ENCODE results near the gene ATG9B.

Gene ATG9B

GRCh38 chr7:150996376-150997074 is 27.8 kb downstream of the ATG9B start:
- Histone ChIP-seq H3K27ac (ENCODE audit: poor library complexity, severe bottlenecking) (no peak overlapping the region), H3K9me3 (ENCODE audit: severe bottlenecking) (peaks cover 1% of the 10 kb centered on the region), H3K4me3 (ENCODE audit: severe bottlenecking) (no peak overlapping the region), H3K36me3 (ENCODE audit: low read depth) (no peaks in the 10 kb centered on the region), H3K27me3 (ENCODE audit: insufficient read depth, poor library complexity, severe bottlenecking) (no peaks in the 10 kb centered on the region), H3K4me1 (ENCODE audit: insufficient read depth, poor library complexity, severe bottlenecking) (no peaks in the 10 kb centered on the region)
- TF ChIP-seq CTCF (IDR thresholded peaks at IDR 0.05; ENCODE audit: poor library complexity, severe bottlenecking): no peak
- ATAC-seq (ENCODE audit: low read depth): no peak
- no peak for DNase-seq (ENCODE audit: low spot score)

DNA sequence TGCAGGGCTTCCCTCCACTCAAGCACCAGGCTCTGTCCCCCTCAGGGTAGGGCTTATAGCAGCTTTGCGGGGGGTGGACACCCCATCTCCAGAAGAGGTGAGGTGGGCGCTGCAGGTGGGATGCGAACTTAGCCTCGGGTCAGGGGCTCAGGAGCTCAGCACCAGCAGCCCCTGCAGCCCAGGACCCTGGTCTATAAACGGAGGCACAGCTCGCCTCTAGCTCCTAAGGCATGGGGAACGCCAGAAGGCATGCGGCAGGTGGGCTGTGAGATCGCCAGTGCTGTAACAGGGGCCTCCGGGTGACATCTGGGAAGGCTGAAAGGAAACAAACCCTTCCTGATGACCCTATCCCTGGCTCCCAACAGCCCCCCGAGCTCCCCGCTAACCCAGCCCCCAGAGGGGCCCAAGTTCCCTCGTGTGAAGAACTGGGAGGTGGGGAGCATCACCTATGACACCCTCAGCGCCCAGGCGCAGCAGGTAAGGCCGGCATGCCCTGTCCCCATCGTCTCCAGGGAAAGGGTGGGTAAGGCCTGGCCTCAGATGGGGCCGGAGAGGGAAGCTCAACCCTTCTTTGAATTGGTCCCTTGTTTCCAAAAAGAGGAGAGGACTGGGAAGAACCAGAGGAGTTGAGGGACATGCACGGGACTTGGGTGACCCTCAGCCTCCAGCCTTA is 29.3 kb downstream of the ATG9B start:
- Histone ChIP-seq H3K9me3 (ENCODE audit: severe bottlenecking) (peaks cover 6% of the 10 kb centered on the region), H3K4me1 (ENCODE audit: insufficient read depth, poor library complexity, severe bottlenecking) (no peaks in the 10 kb centered on the region), H3K27me3 (ENCODE audit: insufficient read depth, poor library complexity, severe bottlenecking) (no peaks in the 10 kb centered on the region), H3K4me3 (ENCODE audit: severe bottlenecking) (no peak overlapping the region), H3K36me3 (ENCODE audit: low read depth) (no peaks in the 10 kb centered on the region), H3K27ac (ENCODE audit: poor library complexity, severe bottlenecking) (no peak overlapping the region)
- DNase-seq (ENCODE audit: low spot score) (no peak), ATAC-seq (ENCODE audit: low read depth) (no peak; the same call in 2 of the 3 replicates)
- TF ChIP-seq CTCF (IDR thresholded peaks at IDR 0.05; ENCODE audit: poor library complexity, severe bottlenecking): no peak

GRCh38 chr7:150994141-150994837 is 30.0 kb downstream of the ATG9B start:
- H3K4me1 ChIP-seq (ENCODE audit: insufficient read depth, poor library complexity, severe bottlenecking): no peaks in the 10 kb centered on the region
- ATAC-seq (ENCODE audit: low read depth) (no peak; the same call in 2 of the 3 replicates), DNase-seq (ENCODE audit: low spot score) (no peak)
- H3K27me3 ChIP-seq (ENCODE audit: insufficient read depth, poor library complexity, severe bottlenecking): no peaks in the 10 kb centered on the region
- H3K9me3 ChIP-seq (ENCODE audit: severe bottlenecking): peaks cover 6% of the 10 kb centered on the region
- no peak overlapping the region for H3K27ac ChIP-seq (ENCODE audit: poor library complexity, severe bottlenecking)
- TF ChIP-seq CTCF (IDR thresholded peaks at IDR 0.05; ENCODE audit: poor library complexity, severe bottlenecking): no peak
- no peak overlapping the region for H3K4me3 ChIP-seq (ENCODE audit: severe bottlenecking)
- H3K36me3 ChIP-seq (ENCODE audit: low read depth): no peaks in the 10 kb centered on the region

DNA sequence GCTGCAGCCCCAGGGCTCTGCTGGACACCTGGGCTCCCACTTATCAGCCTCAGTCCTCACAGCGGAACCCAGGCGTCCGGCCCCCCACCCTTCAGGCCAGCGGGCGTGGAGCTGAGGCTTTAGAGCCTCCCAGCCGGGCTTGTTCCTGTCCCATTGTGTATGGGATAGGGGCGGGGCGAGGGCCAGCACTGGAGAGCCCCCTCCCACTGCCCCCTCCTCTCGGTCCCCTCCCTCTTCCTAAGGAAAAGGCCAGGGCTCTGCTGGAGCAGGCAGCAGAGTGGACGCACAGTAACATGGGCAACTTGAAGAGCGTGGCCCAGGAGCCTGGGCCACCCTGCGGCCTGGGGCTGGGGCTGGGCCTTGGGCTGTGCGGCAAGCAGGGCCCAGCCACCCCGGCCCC is 30.8 kb downstream of the ATG9B start:
- no peak overlapping the region for H3K27ac ChIP-seq (ENCODE audit: poor library complexity, severe bottlenecking)
- no peaks in the 10 kb centered on the region for H3K27me3 ChIP-seq (ENCODE audit: insufficient read depth, poor library complexity, severe bottlenecking)
- no peak for TF ChIP-seq CTCF (IDR thresholded peaks at IDR 0.05; ENCODE audit: poor library complexity, severe bottlenecking)

More for the DNA sequence above, 30.8 kb downstream of the ATG9B start:
- Histone ChIP-seq H3K9me3 (ENCODE audit: severe bottlenecking) (peaks cover 6% of the 10 kb centered on the region), H3K36me3 (ENCODE audit: low read depth) (no peaks in the 10 kb centered on the region), H3K4me3 (ENCODE audit: severe bottlenecking) (no peak overlapping the region), H3K4me1 (ENCODE audit: insufficient read depth, poor library complexity, severe bottlenecking) (no peaks in the 10 kb centered on the region)
- no peak for ATAC-seq (ENCODE audit: low read depth)
- no peak for DNase-seq (ENCODE audit: low spot score)

Measured in RWPE2 (cell line).